ENCODE results near the gene NELL2.

Gene NELL2

GRCh38 chr12:44588651-44589050 is 287.5 kb downstream of the NELL2 start:
- no peak for DNase-seq

- no peak for DNase-seq
These were observed 291.5 kb downstream of the NELL2 start for GRCh38 chr12:44584625-44585024.

GRCh38 chr12:44582521-44582920 is 293.6 kb downstream of the NELL2 start:
- no peak for DNase-seq

- no peak for DNase-seq
These were observed 294.4 kb downstream of the NELL2 start for GRCh38 chr12:44581642-44582242.

- no peak for DNase-seq
These were observed 301.5 kb downstream of the NELL2 start for GRCh38 chr12:44574586-44574985.

GRCh38 chr12:44573723-44574122 is 302.4 kb downstream of the NELL2 start:
- no peak for DNase-seq

GRCh38 chr12:44571006-44571550 is 305.0 kb downstream of the NELL2 start:
- DNase-seq: no peak

- no peak for DNase-seq
These were observed 306.0 kb downstream of the NELL2 start for GRCh38 chr12:44570036-44570583.

GRCh38 chr12:44565163-44565562 is 311.0 kb downstream of the NELL2 start:
- no peak for DNase-seq

- DNase-seq: no peak
These were observed 312.6 kb downstream of the NELL2 start for GRCh38 chr12:44563486-44563885.

GRCh38 chr12:44558340-44559100 is 317.6 kb downstream of the NELL2 start:
- DNase-seq: no peak

GRCh38 chr12:44555454-44555853 is 320.7 kb downstream of the NELL2 start:
- DNase-seq: no peak

- DNase-seq: no peak
These were observed 324.5 kb downstream of the NELL2 start for GRCh38 chr12:44551631-44552030.

GRCh38 chr12:44550377-44550776 is 325.7 kb downstream of the NELL2 start:
- no peak for DNase-seq

GRCh38 chr12:44546060-44546459 is 330.1 kb downstream of the NELL2 start:
- no peak for DNase-seq

GRCh38 chr12:44544018-44544417 is 332.1 kb downstream of the NELL2 start:
- no peak for DNase-seq

GRCh38 chr12:44542716-44543115 is 333.4 kb downstream of the NELL2 start:
- DNase-seq: no peak

GRCh38 chr12:44537354-44537753 is 338.8 kb downstream of the NELL2 start:
- DNase-seq: no peak

GRCh38 chr12:44532940-44533339 is 343.2 kb downstream of the NELL2 start:
- DNase-seq: no peak

GRCh38 chr12:44531320-44531971 is 344.7 kb downstream of the NELL2 start:
- no peak for DNase-seq

GRCh38 chr12:44526655-44527182 is 349.4 kb downstream of the NELL2 start:
- DNase-seq: no peak

GRCh38 chr12:44525806-44526654 is 350.1 kb downstream of the NELL2 start:
- DNase-seq: no peak
